ENCODE data around the gene ADORA1.

DNA sequence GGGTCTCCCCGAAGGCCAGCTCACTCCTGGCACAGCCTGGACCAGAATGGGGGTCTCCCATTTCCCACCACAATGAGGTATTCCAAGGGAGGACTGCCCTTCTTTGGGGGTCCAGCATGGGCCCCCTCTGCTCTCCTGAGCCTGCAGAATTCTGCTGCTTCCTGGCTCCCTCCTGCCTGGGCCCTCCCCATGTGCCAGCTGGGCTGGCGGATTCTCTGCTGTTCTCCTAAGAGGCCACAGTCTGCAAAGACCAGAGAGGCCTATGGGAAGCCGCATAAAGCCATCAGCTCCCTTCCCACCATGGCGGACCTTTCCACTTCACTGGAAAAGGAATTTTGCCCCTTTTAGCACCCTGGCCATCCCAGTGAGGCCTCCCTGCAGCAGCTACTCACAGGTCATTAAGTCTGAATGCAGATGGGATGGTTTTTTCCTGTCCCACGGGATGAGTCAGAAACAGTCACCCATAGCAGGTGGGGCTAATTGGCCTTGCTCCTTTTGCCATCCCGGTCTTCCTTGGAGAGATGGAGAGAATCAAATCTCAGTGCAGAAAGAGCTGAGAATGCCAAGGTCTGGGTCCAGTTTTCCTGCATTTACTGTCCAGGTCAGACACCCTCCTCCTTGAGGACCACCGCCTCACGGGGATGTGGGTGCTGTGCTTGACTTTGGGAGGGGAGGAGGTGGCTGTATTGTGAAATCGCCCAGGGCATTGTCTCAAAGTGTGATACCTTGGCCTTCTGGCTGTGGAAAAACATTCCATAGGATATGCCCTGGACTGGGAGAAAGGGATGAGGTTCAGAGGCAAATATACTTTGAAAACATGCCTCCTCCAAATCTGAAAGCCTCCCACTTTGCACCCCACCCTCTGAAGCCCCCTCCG, 24.9 kb downstream of the ADORA1 start:
- TF ChIP-seq ZSCAN18 (tag by site-specific recombination; IDR thresholded peaks at IDR 0.05) (no peak), CTCF (tag by site-specific recombination; IDR thresholded peaks at IDR 0.05) (no peak)
- TF ChIP-seq, protein P1, sequence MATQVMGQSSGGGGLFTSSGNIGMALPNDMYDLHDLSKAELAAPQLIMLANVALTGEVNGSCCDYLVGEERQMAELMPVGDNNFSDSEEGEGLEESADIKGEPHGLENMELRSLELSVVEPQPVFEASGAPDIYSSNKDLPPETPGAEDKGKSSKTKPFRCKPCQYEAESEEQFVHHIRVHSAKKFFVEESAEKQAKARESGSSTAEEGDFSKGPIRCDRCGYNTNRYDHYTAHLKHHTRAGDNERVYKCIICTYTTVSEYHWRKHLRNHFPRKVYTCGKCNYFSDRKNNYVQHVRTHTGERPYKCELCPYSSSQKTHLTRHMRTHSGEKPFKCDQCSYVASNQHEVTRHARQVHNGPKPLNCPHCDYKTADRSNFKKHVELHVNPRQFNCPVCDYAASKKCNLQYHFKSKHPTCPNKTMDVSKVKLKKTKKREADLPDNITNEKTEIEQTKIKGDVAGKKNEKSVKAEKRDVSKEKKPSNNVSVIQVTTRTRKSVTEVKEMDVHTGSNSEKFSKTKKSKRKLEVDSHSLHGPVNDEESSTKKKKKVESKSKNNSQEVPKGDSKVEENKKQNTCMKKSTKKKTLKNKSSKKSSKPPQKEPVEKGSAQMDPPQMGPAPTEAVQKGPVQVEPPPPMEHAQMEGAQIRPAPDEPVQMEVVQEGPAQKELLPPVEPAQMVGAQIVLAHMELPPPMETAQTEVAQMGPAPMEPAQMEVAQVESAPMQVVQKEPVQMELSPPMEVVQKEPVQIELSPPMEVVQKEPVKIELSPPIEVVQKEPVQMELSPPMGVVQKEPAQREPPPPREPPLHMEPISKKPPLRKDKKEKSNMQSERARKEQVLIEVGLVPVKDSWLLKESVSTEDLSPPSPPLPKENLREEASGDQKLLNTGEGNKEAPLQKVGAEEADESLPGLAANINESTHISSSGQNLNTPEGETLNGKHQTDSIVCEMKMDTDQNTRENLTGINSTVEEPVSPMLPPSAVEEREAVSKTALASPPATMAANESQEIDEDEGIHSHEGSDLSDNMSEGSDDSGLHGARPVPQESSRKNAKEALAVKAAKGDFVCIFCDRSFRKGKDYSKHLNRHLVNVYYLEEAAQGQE (tag by site-specific recombination; IDR thresholded peaks at IDR 0.05), result no peak

Data from HEK293 (cell line).